DND-41 (cell line): ENCODE measurements around the gene WARS2.

Source experiments
- CTCF ChIP-seq: IDR thresholded peaks from 2 replicates; pipeline ENCODE4 v1.5.1; 2012; ENCODE audit warnings: borderline replicate concordance, low read length, moderate library complexity, mild to moderate bottlenecking; ENCODE audit not compliant: poor library complexity, severe bottlenecking; ENCODE audit errors: extremely low read depth
- EZH2 ChIP-seq: IDR thresholded peaks from 3 replicates; pipeline ENCODE4 v1.6.1; 2012; ENCODE audit warnings: borderline replicate concordance, low read depth, mild to moderate bottlenecking, moderate library complexity, low read length, inconsistent platforms; ENCODE audit not compliant: severe bottlenecking

- TF ChIP-seq CTCF, result no peak
- TF ChIP-seq EZH2, result no peak
Observed at GRCh38 chr1:119071321-119071720, 69.1 kb downstream of the WARS2 start.
